NCI-H774 (cell line): ENCODE results near the gene CATSPERD.
A peak's percentile ranks its signal among the peaks of the same experiment; 100 is the strongest.
"Not testable (repeated sequence)": the region's sequence is repeated elsewhere in the genome, so short reads cannot be mapped to it uniquely, and the experiment has no call there.

ENCODE experiments used
- DNase-seq: peaks from one replicate; lab custom pipeline; 2025; lab: John Stamatoyannopoulos, UW

The CATSPERD gene

DNA sequence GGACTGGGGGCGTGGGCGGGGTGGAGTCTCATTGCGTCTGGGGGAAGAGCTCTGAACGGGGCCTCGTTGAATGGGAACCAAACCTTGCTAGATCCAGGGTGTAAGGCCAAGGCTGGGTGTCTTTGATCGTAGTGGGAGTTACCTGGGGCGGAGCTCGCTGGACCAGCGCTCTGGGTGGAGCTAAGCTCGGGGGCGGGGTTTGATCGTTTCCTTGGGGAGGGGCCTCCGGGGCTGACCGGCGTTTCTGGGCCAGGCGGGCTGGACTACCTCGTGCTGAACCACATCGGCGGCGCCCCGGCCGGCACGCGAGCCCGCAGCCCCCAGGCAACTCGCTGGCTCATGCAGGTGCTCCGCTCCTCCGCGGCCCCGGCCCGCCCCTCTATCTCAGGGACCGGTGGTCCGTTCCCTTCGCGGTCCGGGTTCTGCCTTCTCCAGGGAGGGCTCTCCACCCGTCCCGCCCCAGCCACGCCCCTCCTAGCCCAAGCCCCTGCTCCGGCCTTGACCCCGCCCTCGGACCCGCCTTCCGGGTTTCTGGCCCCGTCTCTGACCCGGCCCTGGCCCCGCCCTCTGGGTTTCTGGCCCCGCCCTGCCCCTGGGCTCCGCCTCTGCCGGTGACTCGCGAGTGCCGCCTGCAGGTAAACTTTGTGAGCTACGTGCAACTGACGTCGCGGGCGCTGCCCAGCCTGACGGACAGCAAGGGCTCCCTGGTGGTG, 33.6 kb upstream of the CATSPERD start:
- peak; percentile 92 for DNase-seq

DNA sequence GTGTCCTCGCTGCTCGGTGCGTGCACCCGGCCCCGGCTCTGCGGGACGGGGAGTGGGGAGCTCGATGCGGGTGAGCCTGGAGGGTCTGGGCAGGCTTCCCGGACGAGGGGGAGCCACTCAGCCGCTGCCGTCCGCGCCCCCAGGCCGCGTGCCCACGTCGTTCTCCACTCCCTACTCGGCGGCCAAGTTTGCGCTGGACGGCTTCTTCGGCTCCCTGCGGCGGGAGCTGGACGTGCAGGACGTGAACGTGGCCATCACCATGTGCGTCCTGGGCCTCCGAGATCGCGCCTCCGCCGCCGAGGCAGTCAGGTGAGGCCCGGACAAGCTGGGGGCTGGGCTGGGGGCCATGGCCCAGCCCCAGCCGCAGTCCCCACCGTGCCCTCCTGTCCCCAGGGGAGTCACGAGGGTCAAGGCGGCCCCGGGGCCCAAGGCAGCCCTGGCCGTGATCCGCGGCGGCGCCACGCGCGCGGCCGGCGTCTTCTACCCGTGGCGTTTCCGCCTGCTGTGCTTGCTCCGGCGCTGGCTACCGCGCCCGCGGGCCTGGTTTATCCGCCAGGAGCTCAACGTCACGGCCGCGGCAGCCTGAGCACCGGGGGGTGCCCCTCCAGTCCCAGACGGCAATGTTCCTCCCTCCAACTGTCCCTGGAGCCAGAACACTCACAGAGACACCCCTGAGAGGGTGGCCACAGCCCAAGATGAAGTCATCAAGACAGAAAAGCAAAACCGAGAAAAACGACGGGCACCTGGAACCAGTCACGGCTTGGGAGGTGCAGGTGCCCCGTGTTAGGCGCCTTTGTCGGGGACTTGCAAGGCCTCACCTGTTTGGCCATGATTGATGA, 32.9 kb upstream of the CATSPERD start:
- DNase-seq: no peak

DNA sequence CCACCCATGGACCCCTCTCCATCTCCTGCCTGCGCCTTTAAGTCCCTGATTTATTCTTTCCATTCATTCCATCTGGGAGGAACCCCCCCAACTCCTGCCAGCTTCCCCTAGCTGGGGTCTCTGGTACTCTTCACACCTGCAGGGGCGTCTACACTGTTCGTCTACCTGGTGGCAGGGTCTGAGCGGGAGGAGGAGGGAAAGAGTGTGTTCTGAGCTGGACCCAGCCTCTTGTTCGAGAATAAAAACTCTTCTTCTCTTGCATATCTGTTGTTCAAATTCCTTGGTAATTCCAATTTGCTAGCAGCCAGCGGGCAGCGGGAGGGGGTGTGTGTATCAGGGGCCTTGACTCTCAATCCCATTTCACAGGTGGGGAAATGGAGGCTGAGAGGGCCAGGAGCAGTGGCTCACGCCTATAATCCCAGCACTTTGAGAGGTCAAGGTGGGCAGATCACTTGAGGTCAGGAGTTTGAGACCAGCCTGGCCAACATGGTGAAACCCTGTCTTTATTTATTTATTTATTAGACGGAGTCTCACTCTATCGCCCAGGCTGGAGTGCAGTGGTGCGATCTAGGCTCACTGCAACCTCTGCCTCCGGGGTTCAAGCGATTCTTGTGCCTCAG, 32.1 kb upstream of the CATSPERD start:
- not testable (repeated sequence) for DNase-seq

DNA sequence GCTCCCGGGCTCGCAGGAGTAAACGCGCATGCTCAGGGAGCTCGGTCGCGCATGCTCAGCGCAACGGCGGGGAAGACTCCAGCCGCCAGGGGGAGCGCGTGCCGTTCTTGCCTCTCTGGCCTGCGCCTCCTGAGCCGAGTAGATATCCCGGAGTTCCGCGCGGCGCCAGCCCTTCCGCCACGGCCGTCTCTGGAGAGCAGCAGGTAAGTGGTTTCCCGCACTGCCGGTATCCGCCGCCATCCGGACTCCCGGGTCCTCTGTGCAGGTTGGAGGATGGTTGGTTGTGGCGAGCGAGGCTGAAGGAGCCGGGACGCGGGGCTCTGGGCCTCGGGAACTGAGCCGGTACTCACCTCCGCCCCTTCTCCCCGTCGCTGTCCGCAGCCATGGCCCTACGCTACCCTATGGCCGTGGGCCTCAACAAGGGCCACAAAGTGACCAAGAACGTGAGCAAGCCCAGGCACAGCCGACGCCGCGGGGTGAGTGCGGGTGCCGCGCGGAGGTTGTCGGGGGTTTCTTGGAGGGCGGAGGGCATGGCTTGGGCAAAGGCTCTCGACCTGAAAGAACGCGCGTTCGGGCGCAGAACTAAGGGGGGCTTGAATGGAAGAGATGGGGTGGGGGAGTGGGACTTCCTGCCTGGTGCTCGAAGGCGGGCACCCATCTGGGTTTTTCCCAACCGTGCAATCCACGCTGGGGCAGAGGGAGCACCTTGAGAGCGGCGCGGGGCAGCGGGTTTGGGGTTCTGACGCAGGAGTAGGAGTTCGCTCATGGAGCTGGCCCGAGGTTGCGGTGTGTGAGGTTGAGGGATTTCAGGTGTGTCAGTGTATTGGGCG, 30.1 kb upstream of the CATSPERD start, which contains the start of gene RPL36:
Gene RPL36, plus strand, starts transcription at position 171 of the 830 bp plus-strand sequence. Its CDS starts 213 bp downstream, at position 384.
- peak; percentile 95 for DNase-seq

DNA sequence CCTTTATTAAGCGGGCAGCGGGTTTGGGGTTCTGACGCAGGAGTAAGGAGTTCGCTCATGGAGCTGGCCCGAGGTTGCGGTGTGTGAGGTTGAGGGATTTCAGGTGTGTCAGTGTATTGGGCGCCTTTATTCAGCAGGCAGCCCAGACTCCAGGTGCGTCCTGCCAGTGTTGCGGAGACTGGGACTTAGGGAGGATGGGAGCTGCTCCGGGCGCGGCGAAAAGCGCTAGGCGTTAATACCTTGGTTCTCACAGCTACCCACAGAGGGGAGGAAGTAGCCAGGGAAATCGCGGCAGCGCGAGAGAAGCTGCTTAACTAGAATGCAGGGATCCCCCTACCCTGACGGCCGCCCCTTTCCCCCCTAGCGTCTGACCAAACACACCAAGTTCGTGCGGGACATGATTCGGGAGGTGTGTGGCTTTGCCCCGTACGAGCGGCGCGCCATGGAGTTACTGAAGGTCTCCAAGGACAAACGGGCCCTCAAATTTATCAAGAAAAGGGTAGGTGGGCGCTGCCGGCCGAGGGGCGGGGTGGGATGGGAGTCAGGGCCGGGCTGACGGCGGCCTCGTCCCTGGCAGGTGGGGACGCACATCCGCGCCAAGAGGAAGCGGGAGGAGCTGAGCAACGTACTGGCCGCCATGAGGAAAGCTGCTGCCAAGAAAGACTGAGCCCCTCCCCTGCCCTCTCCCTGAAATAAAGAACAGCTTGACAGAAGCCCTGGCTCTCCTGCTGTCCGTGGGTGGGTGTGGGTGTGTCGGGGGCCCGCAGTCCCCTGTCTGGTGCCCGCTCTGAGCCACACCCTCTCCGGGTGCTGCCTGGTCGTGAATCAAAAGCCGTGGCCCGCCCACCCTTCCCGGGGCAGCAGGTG, 29.2 kb upstream of the CATSPERD start:
- no peak for DNase-seq

DNA sequence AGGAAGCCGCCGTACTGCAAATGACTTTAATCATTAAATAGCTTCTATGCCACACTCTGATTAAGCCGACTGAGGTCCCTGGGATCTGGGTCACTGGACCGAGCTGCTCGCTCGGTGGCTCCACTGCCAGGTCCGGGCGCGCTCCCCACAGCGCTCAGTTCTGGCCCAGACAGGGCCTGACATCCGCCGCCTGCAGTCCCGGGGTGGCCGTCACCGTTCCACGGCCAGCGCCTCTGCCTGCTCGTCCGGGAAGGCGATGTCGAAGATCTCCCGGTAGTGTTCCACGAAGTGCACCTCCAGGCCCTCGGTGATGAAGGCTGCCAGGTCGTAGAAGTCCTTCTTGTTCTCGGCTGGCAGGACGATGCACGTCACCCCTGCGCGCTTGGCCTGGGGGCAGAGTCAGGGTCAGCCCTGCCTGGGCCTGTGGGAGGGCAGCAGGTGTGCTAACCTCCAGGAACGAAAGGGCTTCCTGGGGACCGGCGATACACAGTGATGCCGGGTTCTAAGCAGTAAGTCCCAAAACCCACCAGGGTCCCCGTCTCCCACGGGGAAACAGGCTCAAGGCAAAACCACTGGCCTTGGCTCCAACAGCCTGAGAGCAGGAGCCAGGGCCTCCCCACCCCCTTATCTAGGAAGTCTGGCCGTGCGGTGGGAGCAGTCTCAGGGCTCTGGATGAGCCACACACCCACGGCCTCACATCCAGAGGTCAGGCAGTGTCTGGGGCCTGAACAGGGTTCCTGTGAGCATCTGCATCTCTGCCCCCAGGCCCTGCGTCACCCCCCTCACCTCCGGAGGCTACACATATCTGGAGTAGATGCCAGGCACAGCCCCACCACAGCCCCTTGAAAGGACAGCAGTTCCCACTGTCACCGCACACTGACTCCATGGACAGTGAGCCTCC, 28.4 kb upstream of the CATSPERD start:
- no peak for DNase-seq

DNA sequence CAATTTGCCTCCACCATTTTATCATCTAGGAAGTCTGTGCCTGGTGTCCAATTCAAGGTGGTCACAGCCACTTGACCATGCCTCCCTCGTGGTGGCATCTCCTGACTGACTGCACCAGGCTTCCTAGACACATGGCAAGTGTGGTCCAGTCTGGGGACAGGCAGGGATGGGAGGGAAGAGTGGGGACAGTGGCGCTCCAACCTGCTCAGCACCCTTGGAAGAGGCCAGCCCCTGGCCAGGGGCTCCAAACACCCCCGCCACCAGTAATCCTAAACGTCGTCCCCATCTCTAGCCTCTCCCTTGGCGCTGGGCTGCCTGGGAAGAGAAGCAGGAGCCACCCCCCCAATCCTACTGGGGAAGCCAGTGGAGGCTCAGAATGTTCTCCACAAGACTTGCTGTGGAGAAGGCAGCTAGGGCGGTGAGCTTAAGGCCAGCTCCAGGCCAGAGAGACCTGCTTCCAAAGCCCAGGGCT, 27.7 kb upstream of the CATSPERD start:
- DNase-seq: no peak

DNA sequence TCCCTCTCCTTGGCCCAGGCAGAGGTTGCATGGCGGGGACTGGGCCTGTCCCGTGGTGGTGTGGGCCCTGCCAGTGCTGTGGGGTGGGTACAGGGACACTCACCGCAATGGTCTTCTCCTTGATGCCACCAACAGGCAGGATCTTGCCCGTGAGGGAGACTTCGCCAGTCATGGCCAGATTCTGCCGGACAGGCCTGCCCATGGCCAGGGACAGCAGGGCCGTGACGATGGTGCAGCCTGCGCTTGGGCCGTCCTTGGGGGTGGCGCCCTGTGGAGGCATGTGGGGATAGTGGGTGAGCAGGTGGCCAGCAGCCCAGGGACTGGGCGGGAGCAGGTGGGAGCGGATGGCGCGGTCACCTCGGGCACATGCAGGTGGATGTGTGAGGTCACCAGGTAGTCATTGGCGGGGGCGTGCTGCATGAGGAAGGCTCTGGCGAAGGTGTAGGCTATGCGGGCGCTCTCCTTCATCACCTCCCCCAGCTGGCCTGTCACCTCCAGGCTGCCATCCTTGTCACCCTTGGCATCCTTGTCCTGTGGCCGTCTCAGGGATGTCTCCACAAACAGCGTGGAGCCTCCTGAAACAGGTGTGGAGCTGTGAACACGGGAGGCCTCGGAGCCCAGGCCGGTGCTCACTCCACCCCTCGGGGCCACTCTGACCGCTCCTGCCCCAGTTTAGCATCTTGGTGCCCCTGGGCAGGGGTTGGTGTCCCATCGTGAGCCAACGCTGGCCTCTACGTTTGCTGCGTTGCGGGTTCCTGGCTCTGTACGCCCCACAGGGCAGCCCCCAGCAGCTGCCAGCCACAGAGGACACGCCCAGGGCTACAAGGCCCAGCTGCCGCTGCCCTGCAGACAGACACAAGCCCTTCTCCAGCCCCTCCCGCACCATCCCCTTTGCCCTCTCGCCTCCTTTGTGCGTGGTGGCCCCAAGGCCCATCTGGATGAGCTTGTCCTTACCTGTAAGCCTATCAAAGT, 27.0 kb upstream of the CATSPERD start:
- no peak for DNase-seq

DNA sequence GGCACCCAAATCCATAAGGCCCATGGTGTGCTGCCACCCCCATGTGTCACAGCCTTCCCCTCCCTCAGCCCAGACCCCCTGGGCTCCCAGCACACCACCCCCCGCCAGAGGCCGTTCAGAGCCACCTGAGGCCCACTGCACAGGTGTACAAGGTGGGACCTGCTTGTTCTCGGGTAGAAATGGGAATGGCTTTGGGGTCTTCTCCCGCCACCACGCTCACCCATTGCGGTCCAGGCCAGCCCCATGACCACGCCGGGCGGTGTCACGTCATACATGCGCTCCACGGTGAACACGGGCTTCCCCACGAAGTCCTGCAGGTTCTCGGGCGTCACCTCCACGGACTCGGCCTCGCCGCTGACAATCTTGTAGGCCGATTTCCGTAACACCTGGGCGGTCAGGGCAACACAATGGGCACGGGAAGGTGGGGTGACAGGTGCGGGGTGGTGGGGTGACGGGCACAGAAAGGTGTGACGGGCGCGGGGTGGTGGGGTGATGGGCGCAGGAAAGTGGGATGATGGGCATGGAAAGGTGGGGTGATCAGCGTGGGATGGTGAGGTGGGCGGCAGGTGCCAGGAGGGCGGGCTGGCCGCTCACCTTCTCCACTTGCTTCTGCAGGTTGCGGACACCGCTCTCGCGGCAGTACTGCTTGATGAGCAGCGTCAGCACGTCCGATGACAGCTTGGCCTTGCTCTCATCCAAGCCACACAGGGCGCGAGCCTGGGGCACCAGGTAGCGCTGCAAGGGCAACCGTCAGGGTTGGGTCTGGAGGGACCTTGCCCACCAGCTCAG, 26.1 kb upstream of the CATSPERD start:
- no peak for DNase-seq

DNA sequence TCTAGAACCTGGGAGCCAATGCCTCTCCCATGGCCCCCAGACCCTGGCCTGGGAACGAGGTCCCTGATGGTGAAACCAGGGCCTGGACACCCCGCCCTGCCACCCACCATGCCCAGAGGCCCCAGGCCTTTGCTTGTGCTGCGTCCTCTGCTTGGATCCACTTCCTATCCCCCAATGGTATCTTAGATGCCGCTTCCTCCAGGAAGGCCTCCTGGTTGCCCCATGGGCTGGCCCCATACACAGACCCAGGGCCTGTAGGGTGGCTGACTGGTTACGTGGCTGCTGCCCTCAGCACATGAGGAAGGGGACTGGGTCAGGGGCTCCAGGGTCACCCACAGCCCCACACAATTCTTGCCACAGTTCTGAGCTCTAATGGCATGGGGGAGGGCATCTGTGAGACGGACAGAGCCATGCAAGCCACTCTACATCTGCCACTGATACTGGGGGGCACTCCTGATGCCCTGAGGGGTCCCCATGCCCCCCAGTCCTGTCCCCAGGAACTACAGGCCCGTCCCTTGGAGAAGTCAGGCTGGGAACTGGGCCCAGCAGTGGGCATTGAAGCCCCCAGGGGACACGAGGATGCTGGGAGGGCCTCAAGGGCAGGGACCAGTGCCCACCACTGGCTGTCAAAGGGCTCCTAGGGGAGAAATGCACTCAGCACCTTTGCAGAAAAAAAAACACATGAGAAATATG, 25.3 kb upstream of the CATSPERD start:
- DNase-seq: no peak

DNA sequence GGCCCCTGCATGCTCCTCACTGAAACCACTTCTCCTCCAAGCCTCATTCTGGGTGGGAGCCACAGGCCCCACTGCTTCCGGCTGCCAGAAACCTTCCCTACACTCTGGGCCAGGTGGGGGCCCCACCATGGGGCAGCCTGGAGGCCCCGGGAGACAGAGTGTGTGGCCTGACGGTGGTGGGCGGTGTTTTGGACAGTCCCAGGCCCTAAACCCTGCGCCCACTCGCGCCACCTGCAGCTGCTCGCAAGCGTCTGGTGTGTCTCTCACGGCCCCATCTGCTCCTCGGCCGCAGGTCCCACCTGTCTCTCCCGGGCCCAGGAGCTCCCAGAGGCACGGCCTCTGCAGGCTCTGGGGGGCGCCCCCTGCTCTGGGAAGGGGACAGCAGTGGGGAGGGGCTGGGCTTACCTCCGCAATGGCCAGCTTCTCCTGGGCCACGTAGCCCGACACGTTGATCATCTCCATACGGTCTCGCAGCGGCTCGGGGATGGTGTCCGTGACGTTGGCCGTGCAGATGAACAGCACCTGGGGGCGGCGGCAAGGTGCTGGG, 24.7 kb upstream of the CATSPERD start:
- DNase-seq: no peak

DNA sequence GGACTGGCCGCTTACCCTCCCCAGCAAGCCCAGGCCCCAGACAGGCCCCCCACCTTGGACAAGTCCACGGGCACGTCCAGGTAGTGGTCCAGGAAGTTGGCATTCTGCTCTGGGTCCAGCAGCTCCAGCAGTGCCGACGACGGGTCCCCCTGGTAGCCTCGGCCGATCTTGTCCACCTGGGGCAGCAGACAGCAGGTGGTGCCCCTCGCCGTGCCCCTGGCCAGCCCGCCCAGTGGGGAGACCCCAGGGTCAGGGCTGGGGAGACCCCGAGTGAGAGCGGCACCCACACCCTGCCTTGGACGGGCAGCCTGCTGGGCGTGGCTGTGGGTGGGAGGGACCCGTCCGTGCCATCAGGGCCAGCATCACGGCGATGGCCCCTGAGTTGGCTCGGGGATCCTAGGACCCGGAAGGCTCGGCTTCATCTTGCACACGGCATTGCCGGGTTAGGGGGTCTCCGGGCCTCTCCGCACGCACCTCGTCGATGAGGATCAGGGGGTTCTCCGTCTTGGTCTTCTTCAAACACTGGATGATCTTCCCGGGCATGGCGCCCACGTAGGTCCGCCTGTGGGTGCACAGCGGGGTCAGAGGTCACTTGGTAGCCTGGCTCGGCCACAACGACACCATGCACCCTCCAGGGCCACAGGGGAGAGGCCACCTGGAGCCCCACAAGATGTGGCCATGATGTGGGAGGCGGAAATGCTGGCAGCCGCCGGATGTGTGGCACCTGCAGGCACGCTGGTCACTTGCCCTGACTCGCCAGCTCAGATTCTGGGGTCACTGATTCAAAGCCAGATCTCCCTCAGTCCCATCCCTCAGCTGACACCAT, 24.0 kb upstream of the CATSPERD start:
- DNase-seq: no peak

DNA sequence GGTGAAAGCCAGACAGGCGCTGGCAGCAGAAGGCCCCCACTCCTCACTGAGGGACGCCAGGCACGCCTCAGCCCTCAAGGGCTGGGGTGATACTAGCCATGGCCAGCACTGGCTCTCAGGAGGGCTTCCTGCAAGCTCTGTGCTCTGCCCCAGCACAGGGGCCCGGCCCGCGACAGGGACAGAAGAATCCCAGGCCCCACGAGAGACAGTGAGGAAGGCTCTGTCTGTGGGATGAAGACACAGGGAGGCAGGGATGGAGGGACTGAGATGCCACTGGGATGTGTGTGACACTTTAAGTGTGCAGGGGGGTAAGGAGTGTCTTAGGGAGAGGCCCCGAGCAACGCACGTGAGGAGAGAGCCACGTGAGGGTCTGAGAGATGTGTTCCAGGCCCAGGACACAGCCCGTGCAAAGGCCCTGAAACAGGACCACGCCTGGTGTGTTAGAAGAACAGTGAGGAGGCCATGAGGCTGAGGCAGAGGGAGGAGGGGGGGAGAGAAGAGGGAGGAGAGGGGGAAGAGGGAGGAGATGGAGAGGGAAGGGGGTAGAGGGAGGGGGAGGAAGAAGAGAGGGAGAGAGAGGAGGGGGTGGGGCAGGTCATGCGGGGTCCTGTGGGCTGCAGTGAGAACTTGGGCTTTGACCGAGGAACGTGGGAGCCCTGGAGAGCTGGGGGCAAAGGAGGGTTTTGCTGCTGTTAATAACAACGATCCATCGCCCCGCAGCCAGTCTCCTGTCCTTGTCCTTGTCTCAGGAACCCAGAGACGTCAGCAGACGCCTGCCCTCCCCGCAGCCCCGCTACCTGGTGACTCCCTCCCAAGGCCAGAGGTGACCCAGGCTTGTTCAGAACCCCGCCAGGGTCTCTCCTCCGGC, 23.2 kb upstream of the CATSPERD start:
- DNase-seq: no peak

DNA sequence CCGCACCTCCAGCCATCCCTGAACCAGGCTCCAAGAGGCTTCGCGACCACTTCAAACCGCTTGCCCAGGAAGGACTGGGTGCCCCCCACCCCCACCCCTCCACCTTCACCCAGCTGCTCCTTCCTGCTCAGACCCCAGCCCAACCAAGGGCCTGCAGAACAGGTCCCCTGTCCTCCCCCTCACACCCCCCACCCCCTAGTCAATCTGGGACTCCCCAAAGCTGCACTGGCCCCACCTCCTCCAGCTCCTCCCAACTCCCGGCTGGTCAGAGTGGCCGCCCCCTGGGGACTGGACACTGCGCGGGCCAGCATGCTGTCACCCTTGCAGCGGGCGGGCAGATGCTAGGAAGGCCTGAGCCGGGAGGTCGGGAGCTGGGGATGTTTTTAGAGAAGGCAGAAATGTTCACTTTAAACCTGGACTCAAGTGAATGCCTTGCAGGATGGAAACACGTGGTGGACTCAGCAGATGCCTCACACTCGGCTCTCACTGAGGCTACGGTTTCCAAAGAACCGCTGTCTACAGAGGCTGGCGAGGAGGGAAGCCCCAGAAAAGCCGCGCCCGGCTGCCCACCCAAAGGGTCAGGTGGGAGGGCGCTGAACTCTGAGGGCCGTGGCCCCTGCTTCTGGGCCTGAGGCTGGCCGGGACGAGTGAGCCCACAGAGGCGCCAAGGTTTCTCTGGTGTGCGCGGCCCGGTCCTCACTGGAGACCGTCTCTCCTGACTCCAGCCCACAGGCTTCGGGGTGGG, 22.4 kb upstream of the CATSPERD start:
- DNase-seq: no peak
